Bronchial epithelial cell (primary cell): Measurements from ENCODE around the gene NPS. TPM values are rescaled to one million over a fixed set of nuclear protein-coding genes. Genes with fewer than 3 reads are reported as not detected.

Source experiments
- DNase-seq: peaks from one replicate; pipeline ENCODE4 v3.0.0-alpha.2; 2010; ENCODE audit warnings: low read depth
- FAIRE-seq: peaks from 2 replicates; lab custom pipeline; 2011; peaks lifted over from hg19 to GRCh38; lab: Jason Lieb, UNC
- H3K27me3 ChIP-seq: 2 replicates; pipeline ENCODE4 v1.5.1; 2011; ENCODE audit warnings: low read length; ENCODE audit not compliant: control insufficient read depth, insufficient read depth
- H3K36me3 ChIP-seq: 2 replicates; pipeline ENCODE4 v1.5.1; 2011; ENCODE audit warnings: low read length; ENCODE audit not compliant: control insufficient read depth, insufficient read depth
- H3K4me3 ChIP-seq: 2 replicates; pipeline ENCODE4 v1.5.1; 2011; ENCODE audit warnings: mild to moderate bottlenecking, low read depth, low read length, control low read depth
- total RNA-seq: library from RNA; depleted of rRNA; stranded (reverse); fragments of >200 nt; gene quantifications from 2 replicates; pipeline ENCODE4 v1.2.1, GENCODE V29; 2014
- TF ChIP-seq, protein P1 (sequence below): IDR thresholded peaks from 2 replicates; pipeline ENCODE4 v1.5.1; 2011; ENCODE audit warnings: mild to moderate bottlenecking, moderate library complexity, low read length, control low read depth, inconsistent platforms; ENCODE audit not compliant: insufficient read depth, severe bottlenecking

Gene NPS
- total RNA-seq, 1 donor from 2014 or later: not detected

DNA sequence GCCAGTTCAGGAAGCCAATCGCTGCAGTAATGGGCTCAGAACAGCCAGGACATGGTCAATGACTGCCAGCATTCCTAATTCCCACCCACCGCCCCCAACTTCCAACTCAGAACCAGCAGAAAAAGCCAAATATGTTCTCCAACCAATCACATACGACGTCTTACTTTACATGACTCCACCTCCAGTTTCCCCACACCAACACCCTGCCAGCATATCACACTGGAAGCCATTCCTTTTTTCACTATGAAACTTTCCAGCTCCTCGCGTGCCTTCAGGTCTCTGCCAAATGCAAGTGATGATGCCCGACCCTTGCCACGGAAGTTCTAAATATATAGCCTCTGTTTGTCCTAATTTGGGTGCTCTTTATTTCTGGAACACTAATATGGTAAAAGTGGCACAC, 12.5 kb downstream of the NPS start:
- DNase-seq (no peak), FAIRE-seq (no peak)
- H3K4me3 ChIP-seq: no peak overlapping the region
- H3K36me3 ChIP-seq: no peaks in the 10 kb centered on the region
- no peaks in the 10 kb centered on the region for H3K27me3 ChIP-seq
- TF ChIP-seq, protein P1, sequence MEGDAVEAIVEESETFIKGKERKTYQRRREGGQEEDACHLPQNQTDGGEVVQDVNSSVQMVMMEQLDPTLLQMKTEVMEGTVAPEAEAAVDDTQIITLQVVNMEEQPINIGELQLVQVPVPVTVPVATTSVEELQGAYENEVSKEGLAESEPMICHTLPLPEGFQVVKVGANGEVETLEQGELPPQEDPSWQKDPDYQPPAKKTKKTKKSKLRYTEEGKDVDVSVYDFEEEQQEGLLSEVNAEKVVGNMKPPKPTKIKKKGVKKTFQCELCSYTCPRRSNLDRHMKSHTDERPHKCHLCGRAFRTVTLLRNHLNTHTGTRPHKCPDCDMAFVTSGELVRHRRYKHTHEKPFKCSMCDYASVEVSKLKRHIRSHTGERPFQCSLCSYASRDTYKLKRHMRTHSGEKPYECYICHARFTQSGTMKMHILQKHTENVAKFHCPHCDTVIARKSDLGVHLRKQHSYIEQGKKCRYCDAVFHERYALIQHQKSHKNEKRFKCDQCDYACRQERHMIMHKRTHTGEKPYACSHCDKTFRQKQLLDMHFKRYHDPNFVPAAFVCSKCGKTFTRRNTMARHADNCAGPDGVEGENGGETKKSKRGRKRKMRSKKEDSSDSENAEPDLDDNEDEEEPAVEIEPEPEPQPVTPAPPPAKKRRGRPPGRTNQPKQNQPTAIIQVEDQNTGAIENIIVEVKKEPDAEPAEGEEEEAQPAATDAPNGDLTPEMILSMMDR: no peak

DNA sequence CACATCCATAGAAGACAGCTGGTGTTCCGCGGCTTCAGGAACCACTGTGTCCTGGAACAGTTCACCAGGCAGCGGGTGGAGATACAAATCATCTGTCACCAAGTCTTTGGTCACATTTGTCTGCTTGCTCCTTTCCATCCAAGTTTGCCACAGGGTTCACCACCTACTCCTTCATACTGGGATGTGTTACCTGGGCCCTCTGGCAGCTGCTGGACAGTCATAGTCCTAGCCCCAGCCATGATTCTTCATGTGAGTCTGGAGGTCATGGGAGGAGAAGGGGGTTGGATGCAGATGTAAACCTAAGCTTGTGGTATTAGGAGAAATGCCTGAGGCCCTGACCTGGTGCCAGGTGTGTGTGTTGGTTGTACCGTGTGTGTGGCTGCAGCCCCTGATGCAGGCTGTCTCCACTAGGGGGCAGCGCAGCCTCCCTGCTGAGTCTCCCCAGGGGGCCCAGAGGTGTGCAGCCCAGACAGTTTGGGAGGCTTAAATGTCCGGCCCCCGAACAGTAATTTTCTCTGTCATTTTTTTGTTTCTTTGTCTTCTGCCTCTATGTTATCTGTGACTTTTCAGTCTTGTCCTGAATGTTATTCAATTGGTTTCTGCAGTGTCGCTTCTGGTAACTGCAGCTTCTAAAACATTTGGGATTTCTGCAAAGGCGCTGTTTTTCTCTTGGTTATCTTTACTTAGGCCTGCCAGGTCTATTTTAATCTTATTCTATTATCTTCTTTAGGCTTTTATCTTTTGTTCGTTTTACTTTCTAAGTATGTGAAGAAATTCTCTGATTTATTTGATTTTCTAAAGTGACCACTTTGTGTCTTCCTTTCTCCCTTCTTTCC, 14.8 kb downstream of the NPS start:
- no peaks in the 10 kb centered on the region for H3K36me3 ChIP-seq
- FAIRE-seq (no peak), DNase-seq (no peak)
- no peak overlapping the region for H3K4me3 ChIP-seq
- no peaks in the 10 kb centered on the region for H3K27me3 ChIP-seq
- TF ChIP-seq, protein P1: peak; percentile 48

DNA sequence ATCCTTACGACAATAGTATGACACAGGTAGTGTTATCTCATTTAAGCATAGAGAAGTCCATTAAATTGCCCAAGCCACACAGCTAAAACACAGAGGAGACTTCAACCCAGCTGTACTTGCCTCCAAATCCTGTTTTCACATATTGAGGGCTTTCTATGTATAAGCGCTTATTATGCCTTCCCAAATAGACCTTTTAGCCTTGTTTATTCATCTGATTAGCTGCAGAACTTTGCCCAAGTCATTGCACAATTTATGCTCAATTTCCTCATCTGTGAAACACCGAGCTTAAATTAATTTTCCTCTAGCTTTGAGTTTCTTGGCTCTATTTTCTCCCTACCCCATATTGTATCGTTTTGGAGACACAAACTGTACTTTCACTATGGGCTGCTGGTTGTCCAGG, 15.5 kb downstream of the NPS start:
- FAIRE-seq (no peak), DNase-seq (no peak)
- Histone ChIP-seq H3K4me3 (no peak overlapping the region), H3K36me3 (no peaks in the 10 kb centered on the region), H3K27me3 (no peaks in the 10 kb centered on the region)
- TF ChIP-seq, protein P1: no peak

DNA sequence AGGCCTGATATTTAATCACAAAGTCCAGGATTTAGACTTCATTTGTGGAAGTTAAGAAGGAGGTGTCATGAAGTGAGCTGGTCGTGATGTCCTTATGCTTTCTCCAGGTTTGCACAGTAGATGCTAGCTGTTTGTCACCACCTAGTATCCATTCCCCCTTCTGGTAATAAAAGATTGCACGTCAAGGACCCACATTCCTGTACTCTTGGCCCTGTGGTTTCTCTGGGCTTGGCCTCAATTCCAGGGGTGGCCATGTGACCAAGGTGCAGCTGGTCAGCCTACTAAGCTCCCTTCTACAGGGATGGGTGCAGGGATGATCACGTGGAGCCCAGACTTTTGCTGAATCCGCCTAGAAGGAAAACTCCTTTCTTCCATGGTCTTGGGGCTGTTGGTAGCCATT, 16.5 kb downstream of the NPS start:
- FAIRE-seq (no peak), DNase-seq (no peak)
- no peak overlapping the region for H3K4me3 ChIP-seq
- TF ChIP-seq, protein P1: no peak
- no peaks in the 10 kb centered on the region for H3K27me3 ChIP-seq
- H3K36me3 ChIP-seq: no peaks in the 10 kb centered on the region

DNA sequence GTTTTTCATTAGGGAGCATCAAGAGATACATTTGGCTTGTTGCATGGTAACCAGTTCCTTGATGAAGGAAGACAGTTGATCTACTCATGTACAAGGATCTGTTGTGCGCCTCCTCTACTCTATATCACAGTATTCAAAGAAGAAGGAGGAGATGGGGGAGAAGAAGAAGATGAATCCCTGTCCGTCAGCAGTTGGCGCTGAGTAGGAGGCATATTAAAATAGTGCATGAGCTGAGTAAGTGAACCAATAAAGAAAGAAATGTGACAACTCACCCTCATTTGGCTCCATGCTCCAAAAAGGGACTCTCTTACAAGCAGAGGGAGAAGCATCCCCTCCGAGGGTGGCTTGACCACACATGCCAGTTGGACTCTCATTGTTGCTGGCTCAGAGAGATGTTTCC, 20.1 kb downstream of the NPS start:
- DNase-seq (no peak), FAIRE-seq (no peak)
- Histone ChIP-seq H3K27me3 (no peaks in the 10 kb centered on the region), H3K4me3 (no peak overlapping the region), H3K36me3 (no peaks in the 10 kb centered on the region)
- TF ChIP-seq, protein P1: no peak

DNA sequence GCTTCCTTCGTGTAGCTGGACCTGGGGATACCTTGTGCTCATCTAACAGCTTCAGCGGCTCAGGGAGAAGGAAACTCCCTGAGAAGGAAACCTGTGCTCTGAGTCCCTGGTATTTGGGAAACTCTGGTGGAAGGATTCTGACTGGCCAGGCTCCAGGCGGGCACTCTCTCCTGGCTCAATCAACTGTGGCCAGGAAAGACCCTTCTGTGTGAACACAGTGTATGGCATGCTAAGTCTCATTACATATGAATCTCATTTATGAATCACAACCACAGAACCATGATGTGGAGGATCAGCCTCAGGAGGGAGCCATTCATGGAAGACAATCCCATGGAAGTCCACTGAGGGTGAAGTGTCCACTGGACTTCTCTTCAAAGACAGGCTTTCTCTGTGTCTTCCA, 20.9 kb downstream of the NPS start:
- no peaks in the 10 kb centered on the region for H3K27me3 ChIP-seq
- FAIRE-seq (no peak), DNase-seq (no peak)
- no peak overlapping the region for H3K4me3 ChIP-seq
- H3K36me3 ChIP-seq: no peaks in the 10 kb centered on the region
- TF ChIP-seq, protein P1: no peak
